GM21360 (cell line): ENCODE results near the gene TRIM28.

Experiments
- ATAC-seq: cut with Tn5 transposase; IDR thresholded peaks from one replicate; pipeline ENCODE4 v1.9.1; 2021; ENCODE audit warnings: mild to moderate bottlenecking, moderate library complexity; ENCODE audit not compliant: unreplicated experiment

The TRIM28 gene

DNA sequence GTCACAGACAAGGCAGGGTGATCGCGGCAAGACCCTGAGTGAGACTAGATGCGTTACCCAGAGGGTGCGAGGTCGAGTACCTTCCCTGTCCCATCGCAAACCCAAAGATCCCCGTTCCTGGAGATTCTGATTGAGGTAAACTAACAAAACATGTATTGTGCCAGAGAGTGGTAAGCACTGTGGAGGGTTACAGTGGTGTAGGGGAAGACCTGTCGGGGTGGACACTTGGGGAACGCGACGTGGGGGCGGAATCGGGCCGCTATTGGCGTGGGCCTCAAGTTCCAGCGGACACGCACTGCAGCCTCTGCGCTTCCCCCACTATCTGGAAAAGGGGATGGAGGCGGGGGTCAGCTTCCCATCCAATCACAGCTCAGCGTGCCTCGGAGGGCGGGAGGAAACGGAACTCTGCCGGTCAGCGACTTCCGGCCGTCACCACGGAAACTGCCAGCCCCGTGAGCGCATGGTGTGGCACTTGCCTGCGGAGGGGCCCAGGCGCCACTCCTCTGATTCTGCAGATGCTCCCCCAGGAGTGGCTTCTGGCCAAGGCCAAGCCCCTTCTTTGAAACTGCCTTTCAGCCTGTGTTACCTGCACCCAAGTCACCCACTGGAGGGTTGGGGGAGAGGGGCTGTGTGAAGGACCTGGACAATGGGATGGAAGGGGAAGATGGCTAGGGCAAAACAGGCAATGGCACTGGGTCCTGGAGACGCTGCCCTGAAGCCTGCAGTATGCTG is 15.6 kb downstream of the TRIM28 start:
- no peak for ATAC-seq

DNA sequence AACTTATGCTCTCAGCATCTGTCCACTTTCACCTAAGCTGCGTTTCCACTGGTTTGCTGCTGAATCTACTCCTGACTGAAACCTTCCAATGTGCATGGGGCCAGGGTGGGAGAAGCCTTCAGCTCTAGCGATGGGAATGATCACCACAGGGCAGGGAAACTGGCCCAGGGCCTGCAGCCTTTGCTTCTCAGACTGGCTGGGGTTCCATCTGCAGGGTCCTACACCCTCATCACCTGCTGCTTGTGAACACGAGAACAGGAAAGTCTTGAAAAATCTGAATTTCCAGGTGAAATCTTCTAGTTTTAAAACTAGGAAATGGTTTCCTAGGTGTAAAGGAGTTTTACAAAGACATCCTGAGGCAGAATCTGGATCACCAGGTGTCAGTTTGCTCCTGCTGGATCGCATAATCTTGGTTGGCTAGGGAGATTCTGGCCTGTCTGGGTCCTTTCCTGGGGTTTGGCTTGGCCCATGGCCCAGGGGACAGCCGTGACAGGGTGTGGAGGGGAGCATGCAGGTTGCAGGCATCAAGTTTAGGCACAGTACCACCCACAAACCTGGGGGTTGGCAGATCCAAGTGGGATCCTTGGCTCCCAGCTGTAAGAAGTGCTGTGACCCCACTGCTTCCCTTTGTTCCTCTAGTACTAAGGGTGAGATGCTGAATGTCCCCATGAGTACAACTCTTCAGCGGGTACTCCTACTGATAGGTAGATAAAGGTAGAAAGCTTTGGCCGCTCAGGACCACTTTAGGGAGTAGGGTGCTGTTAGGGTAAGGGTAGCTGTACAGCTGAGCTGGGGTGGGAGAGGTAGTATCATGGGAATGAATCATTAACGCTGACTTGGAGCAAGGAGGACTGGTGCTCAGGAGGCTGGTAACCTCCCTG is 16.4 kb downstream of the TRIM28 start:
- ATAC-seq: no peak

DNA sequence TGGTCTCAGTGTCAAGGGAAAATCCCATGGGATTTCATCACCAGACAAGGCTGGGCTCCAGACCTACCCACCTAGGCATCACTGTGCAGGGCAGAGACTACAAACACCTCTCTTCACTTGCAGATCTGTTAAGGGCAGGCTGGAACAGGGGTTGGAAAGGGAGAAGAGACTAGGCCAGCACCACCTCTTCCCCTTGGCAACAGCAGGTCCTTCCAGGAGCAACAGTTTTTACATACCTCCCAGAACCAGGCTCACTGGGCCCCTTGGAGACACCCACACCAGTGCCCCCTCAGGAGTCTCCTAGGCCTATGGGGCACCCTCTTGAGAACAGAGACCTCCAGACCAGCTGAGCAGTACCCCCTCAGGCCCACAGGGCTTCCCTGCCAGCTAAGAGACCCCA is 17.1 kb downstream of the TRIM28 start:
- ATAC-seq: no peak

DNA sequence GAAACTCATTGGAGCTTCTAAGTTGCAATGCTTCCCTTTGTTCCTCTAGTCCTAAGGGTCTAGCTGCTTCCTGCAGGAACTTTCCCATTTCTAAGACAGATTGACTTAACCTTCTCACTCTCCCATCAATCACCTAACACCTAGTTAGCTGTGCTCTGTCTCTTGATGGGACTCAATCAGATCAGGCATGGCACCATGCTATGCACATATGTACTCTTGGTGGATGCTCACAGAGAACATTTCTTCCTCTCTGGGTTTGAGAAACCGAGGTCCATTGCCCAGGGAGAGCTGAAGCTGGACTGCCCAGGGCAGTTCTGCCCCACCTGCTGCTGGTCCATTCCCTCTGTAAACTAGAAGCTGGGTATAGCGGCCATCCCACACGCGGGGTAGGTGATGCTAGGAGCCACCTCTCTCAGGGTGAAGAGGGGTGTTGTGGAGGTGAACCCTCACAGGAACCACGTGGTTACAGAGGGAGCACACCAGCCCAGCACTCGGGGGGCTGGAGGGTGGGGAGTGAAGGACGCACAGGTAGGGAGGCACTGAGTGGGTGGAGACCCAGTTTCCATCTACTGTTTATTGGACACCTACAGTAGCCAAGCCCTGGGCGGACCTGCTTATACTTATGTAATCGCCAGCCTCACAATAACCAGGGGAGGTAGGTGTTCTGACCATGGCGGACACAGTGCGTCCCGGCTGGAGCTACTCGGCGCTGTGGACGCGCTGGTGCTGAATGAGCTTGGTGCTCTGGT is 17.7 kb downstream of the TRIM28 start:
- ATAC-seq: no peak

DNA sequence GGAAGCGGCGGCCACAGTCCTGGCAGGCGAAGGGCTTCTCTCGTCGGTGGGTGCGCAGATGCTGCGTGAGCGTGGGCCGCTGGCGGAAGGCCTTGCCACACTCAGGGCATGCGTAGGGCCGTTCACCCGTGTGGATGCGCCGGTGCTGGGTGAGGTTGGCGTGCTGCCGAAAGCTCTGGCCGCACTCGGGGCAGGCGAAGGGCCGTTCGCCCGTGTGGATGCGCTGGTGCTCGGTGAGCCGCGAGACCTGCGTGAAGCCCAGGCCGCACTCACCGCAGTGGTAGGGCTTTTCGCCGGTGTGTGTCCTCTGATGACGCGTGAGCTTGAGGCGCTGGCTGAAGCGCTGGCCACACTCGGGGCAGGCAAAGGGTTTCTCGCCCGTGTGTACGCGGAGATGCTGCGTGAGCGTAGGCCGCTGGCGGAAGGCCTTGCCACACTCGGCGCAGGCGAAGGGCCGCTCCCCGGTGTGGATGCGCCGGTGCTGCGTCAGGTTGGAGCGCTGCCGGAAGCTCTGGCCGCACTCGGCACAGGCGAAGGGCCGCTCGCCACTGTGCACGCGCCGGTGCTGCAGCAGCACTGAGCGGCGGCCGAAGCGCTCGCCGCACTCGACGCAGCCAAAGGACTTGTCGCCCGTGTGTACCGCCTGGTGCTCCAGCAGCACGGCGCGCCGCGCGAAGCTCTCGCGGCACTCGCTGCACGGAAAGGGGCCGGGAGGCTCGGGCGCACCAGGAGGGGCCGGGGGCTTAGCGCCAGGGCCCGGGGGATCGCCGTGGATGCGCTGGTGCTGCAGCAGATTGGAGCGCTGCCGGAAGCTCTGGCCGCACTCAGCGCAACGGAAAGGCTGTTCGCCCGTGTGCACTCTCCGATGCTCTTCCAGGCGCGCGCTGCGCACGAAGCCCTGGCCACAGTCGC is 18.5 kb downstream of the TRIM28 start:
- ATAC-seq: no peak

DNA sequence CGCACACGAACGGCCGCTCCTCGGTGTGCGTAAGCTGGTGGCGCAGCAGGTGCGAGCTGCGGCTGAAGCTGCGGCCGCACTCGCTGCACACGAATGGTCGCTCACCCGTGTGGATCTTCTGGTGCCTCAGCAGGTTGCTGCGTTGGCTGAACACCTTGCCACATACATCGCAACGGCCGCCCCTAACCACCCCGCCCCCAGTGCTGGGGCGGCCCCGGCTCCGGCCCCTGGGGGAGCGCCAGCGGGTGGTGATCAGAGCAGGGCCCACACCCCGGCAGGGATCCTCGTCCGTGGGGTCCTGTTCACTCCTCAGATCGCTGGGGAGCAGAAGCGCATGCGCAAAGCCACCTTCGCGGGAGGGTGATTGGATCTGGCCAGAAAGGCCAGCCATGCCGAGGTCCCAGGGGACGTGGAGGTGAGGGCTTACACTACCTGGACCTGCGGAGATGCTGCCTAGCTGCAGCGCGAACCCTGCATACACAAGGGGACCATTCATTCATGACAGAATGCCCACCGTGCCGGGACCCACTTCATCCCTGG is 19.2 kb downstream of the TRIM28 start:
- no peak for ATAC-seq

DNA sequence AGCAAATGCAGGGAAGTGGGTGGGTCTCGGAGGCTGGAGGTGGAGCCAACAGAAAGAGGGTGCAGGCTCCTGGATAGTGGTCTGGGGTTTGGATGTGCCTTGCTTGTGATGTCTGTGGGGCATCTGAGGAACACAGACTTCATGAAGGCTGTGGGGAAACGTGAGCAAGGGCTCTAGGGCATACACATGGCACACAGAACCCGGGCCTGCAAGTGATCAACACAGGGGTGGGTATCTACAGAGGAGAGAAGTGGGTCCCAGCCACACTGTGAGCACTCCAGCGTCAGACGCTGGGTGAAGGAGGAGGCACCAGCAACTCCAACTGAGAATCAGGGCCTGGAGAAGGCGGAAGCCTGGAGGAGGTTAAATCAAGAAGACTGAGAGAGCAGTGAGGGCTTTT is 20.0 kb downstream of the TRIM28 start:
- ATAC-seq: no peak

DNA sequence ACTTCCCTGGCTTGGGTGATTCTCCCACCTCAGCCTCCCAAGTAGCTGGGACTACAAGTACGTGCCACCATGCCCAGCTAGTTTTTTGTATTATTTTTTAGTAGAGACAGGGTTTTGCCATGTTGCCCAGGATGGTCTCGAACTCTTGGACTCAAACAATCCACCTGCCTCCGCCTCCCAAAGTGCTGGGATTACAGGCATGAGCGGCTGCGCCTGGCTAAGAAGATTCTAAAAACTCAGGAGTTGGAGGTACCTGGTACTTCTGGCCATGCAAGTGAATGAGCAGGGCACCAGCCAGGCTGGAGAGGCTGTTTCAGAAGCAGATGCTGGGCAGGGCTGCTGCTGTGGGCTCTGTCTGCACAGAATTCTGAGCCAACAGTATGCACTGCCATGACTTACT is 23.1 kb downstream of the TRIM28 start:
- ATAC-seq: no peak

DNA sequence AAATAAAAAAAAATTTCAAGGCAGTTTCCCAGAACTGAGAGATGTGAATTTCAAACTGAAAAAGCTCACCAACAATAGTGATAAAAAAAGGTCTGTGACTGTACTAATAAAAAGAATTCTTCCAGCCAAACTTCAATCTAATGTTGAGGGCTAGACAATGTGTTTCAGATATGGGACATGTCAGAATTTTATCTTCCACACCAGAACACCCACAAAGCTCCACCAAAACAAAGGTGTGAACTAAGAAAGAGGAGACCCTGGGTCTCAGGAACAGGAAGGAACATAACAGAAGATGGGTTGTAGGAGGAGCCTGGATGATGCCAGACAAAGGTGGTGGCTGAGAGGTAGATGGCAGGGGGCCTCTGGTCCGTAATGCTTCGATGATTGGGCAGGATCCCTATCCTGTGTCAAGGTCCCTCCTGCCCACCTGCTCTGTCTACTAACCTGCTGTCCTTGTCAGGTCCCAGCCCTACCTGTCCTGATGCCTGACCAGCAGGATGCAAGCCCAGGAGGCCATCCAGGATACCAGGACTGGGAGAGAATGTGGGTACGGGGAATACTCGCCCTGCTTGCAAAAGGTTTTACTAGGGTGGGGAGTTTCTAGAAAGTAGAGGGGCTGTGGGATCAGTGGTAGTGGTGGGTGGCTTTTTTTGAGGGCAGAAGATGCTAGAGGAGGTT is 24.7 kb downstream of the TRIM28 start:
- ATAC-seq: no peak

DNA sequence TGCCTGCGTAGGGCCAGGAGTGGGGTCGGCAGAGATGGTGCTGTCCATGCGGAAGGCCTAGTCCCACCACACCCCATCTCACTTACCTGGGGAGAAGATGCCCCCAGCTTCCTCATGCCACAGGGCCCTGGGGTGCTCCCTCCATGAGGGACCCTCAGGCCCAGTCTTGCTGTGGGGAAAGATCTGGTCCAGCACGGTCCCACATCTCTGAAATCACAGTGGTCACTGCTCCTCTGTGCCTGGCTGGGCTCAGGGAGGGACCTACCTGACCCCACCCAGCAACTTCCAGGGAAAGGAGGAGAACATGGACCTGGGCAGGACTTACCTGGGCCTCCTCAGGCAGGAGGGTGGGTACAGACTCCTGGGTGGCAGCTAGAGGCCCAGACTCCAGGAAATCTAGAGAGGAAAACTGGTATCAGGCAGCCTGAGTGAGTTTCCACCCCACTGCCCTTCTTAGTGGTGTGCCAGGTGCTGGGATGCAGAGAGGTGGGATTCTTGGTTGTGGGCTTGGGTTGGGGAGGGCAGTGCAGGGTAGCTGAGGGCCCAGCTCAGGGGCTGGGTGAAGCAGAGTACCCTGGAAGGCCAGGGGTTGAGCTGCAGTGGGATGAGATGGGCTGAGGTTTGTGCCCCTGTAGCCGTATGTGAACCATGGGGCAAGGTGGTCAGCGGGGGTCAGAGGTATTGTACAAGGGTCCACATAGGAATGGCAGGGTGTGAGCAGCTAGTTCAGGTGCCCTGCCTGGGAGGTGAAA is 25.5 kb downstream of the TRIM28 start:
- ATAC-seq: no peak

DNA sequence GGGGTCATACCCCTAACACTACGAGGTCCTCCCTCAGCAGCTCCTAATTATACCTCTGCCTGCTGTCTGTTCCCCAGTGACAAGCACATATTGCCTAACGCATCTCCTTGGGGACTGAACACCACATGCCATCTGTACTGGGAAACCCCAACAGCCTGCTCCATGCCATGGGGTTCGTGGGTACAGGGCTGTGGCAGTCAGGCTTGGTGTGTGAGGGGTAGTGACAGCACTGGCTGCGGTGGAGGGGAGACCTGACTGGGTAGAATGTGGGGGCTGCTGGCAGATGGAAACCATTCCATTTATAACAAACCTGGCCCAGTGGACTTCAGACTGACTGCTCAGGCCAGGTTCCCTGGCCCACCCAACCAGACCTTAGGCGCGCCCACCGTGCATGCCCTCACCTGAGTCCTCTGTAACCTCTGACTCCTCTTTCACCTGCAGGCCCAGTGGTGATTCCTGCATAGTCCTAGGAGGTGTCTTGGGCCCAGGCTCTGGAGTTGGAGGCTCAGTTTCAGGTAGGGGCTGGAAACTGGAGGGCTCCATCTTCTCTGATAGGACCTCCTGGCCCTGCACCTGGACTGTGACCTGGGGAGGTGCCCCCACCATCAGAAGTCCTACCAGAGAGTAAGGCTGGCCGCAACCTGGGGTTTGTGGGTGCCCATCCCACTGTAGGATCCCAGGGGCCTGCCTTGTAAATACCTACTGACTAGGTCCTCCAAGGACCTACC is 26.2 kb downstream of the TRIM28 start:
- ATAC-seq: no peak

DNA sequence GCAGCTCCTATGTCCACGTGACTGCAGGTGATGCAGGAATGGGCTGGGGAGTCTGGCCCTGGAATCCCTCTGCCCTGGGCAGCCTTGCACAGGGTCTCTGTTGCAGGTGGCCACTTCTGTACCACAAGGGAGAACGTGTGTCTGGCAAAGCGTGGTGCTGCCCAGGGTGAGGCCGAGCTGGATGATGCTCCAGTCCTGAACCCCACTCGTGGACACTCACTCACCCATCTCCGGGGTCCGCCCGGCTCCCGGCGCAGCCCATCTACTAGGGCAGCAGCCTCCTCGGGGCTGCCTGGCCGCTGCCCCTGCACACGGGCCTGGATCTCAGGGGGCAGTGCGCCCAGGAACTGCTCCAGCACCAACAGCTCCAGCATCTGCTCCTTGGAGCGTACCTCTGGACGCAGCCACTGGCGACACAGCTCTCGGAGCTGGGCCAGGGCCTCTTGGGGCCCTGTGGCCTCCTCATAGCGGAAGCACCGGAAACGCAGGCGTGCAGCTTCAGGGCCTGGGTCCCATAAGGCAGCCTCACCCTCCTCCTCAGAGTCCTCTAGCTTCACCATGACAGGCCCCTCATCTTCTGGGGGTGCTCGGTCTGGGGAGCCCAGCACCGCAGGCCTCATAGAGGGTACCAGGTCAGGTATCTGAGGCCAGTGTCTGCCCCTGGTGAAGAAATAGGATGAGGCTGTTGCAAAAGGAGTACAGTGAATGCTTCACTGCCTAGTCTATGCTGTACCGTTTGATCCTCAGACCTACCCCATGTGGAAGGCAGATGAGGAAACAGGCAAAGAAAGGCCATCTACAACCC is 27.1 kb downstream of the TRIM28 start:
- no peak for ATAC-seq

DNA sequence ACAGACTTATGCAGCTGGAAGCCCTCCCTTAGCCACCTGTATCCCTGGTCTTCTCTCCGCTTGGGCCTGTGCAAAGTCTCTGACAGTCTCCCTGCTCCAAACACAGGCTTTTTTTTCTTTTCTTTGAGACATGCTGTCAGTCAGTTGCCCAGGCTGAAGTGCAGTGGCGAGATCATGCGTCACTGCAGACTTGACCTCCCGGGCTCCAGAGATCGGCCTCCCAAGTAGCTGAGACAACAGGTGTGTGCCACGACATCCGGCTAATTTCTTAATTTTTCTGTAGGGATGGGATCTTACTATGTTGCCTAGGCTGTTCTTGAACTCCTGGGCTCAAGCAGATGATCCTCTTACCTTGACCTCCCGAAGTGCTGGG is 27.7 kb downstream of the TRIM28 start:
- no peak for ATAC-seq

DNA sequence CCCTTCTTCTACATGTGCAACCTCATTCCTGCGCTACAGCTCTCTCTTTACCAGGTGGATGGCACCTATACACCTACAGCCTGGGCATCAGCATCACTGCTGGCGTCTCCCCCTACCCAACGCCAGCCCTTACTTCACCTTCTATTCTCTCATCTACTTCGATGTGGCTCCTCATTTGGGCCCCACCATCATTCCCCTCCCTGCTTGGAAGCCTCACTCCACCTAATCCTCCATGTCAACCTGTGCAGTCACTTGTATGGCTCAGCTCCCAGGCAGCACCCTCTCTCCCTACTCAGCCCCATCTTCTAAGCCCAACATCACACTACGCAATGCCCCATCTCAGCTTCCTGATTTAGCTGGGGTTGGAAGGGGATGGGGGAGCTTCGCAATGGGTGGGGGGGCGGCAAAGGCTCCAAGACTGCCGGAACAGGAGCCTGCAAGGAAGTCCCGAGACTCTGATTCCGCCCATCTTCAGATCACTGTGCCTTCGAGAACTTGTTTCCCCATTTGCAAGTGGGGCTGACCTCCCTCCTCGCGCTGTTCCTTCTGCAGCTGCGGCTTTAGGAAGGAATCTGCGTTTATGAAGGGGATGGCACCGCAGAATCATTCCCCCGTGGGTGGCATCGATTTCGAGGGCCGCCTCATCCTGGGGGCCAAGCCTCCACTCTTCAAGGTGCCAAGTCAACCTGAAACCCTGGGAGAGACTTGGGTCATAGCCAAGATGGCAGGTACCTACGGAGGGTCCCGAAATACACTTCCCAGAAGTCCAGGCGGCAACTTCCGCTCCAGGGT is 28.4 kb downstream of the TRIM28 start:
- no peak for ATAC-seq

DNA sequence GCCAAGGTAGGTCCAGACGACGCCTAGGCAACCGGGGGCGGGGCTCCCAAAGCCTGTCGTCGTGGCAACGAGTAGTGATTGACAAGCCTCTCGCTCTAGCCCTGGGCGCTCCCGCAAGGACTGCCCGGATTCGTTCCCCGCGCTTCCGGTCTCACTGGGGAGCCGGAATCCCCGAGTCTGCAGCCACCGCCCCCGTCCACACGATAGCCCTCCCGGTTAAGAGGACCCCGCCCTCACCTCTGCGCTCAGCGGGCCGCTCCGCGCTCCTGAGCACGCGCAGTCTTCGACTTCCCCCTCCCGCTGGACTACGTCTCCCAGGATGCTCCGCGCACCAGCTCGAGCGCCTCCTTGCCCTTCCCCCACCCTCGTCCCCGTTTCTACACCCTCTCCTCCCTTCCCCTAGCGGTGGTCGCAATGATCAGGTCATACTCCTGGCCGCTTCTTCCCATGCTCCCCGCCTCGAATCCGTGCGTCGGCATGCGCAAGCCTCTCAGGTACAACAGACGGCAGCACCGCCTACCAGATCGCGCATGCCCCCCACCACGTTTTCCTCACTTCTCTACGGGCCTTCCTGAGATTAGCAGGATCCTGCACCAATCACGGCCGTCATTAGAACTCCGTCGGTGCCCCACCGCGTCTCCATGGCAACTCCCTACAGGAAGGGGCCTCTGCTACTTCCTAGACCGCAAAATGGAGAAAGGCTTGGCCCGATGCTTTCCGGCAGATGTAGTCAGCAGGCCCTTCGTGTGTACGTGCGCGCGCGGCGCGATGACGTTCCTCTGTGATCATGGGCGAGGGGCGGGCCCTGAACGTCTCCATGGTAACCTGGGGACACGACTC is 29.2 kb downstream of the TRIM28 start, which contains the start of gene MZF1:
Gene MZF1 (minus strand): TSS at position 518 of the 840 bp plus-strand sequence. CDS start 1,946 bp downstream, outside the sequence.
- peak; percentile 50 for ATAC-seq
